HEK293T (cell line): ENCODE measurements around the gene COL27A1.
"Not testable (repeated sequence)": the region's sequence is repeated elsewhere in the genome, so short reads cannot be mapped to it uniquely, and the experiment has no call there.

Experiments
- ARNT ChIP-seq: fragments of 450-650 bp; IDR thresholded peaks from 2 replicates; pipeline ENCODE4 v1.6.1; 2017; ENCODE audit warnings: mild to moderate bottlenecking
- ELF4 ChIP-seq: fragments of 450-650 bp; IDR thresholded peaks from 2 replicates; pipeline ENCODE4 v1.6.1; 2017; ENCODE audit warnings: antibody characterized with exemption
- FOXK2 ChIP-seq: fragments of 450-650 bp; IDR thresholded peaks from 2 replicates; pipeline ENCODE4 v1.6.1; 2016; ENCODE audit warnings: mild to moderate bottlenecking
- FOXM1 ChIP-seq: fragments of 450-650 bp; IDR thresholded peaks from 2 replicates; pipeline ENCODE4 v1.6.1; 2017; ENCODE audit warnings: mild to moderate bottlenecking, borderline replicate concordance
- HDGF ChIP-seq: fragments of 450-650 bp; IDR thresholded peaks from 2 replicates; pipeline ENCODE4 v1.6.1; 2017; ENCODE audit warnings: antibody characterized with exemption, borderline replicate concordance
- L3MBTL2 ChIP-seq: fragments of 450-650 bp; conservative IDR thresholded peaks from 2 replicates; pipeline ENCODE4 v1.6.1; 2016; ENCODE audit warnings: mild to moderate bottlenecking
- LEF1 ChIP-seq: fragments of 450-650 bp; IDR thresholded peaks from 2 replicates; pipeline ENCODE4 v1.6.1; 2017; ENCODE audit warnings: mild to moderate bottlenecking, borderline replicate concordance
- NFRKB ChIP-seq: fragments of 450-650 bp; IDR thresholded peaks from 2 replicates; pipeline ENCODE4 v1.6.1; 2016; ENCODE audit warnings: mild to moderate bottlenecking, moderate library complexity
- SP1 ChIP-seq: fragments of 450-650 bp; IDR thresholded peaks from 2 replicates; pipeline ENCODE4 v1.6.1; 2017
- ZNF384 ChIP-seq: fragments of 450-650 bp; IDR thresholded peaks from 2 replicates; pipeline ENCODE4 v1.6.1; 2016
- TF ChIP-seq, protein P1 (sequence below): fragments of 450-650 bp; IDR thresholded peaks from 2 replicates; pipeline ENCODE4 v1.6.1; 2016

DNA sequence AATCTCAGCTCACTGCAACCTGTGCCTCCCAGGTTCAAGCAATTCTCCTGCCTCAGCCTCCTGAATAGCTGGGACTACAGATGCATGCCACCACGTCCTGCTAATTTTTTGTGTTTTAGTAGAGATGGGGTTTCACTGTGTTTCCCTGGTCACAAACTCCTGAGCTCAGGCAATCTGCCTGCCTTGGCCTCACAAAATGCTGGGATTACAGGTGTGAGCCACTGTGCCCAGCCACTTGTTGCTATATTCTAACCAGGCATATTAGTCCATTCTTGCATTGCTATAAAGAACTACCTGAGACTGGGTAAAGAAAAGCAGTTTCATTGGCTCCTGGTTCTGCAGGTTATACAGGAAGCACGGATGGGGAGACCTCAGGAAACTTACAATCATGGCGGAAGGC is 26.6 kb upstream of the COL27A1 start:
- TF ChIP-seq, protein P1, sequence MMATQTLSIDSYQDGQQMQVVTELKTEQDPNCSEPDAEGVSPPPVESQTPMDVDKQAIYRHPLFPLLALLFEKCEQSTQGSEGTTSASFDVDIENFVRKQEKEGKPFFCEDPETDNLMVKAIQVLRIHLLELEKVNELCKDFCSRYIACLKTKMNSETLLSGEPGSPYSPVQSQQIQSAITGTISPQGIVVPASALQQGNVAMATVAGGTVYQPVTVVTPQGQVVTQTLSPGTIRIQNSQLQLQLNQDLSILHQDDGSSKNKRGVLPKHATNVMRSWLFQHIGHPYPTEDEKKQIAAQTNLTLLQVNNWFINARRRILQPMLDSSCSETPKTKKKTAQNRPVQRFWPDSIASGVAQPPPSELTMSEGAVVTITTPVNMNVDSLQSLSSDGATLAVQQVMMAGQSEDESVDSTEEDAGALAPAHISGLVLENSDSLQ = not testable (repeated sequence)
- TF ChIP-seq FOXM1, HDGF, SP1, ARNT, NFRKB, ELF4, LEF1, L3MBTL2, ZNF384, FOXK2: not testable (repeated sequence)
